Ishikawa (cell line): ENCODE results near the gene RHAG.

Experiments
- CEBPB ChIP-seq: IDR thresholded peaks from 2 replicates; pipeline ENCODE4 v1.6.1; 2012
- CREB1 ChIP-seq: IDR thresholded peaks from 2 replicates; pipeline ENCODE4 v1.6.1; 2012; ENCODE audit warnings: low read depth
- EGR1 ChIP-seq: IDR thresholded peaks from 2 replicates; pipeline ENCODE4 v1.6.1; 2012
- EP300 ChIP-seq: IDR thresholded peaks from 2 replicates; pipeline ENCODE4 v1.6.1; 2012; ENCODE audit warnings: borderline replicate concordance
- FOXM1 ChIP-seq: IDR thresholded peaks from 2 replicates; pipeline ENCODE4 v1.6.1; 2012; ENCODE audit warnings: low read depth, borderline replicate concordance
- NFIC ChIP-seq: IDR thresholded peaks from 2 replicates; pipeline ENCODE4 v1.6.1; 2012
- RAD21 ChIP-seq: IDR thresholded peaks from 2 replicates; pipeline ENCODE4 v1.6.1; 2012; ENCODE audit warnings: low read depth
- TAF1 ChIP-seq: IDR thresholded peaks from 2 replicates; pipeline ENCODE4 v1.6.1; 2012; ENCODE audit warnings: low read depth, mild to moderate bottlenecking
- TCF12 ChIP-seq: IDR thresholded peaks from 2 replicates; pipeline ENCODE4 v1.6.1; 2012; ENCODE audit warnings: low read depth
- TEAD4 ChIP-seq: IDR thresholded peaks from 2 replicates; pipeline ENCODE4 v1.6.1; 2012
- YY1 ChIP-seq: IDR thresholded peaks from 2 replicates; pipeline ENCODE4 v1.6.1; 2012; ENCODE audit warnings: low read depth
- ZBTB7A ChIP-seq: IDR thresholded peaks from 2 replicates; pipeline ENCODE4 v1.6.1; 2012; ENCODE audit warnings: low read depth
- TF ChIP-seq, protein P1 (sequence below): IDR thresholded peaks from 2 replicates; pipeline ENCODE4 v1.6.1; 2012
- TF ChIP-seq, protein P2 (sequence below): IDR thresholded peaks from 2 replicates; pipeline ENCODE4 v1.6.1; 2012
- TF ChIP-seq, protein P3 (sequence below): IDR thresholded peaks from 2 replicates; pipeline ENCODE4 v1.6.1; 2012; ENCODE audit warnings: low read depth, mild to moderate bottlenecking

Gene RHAG

DNA sequence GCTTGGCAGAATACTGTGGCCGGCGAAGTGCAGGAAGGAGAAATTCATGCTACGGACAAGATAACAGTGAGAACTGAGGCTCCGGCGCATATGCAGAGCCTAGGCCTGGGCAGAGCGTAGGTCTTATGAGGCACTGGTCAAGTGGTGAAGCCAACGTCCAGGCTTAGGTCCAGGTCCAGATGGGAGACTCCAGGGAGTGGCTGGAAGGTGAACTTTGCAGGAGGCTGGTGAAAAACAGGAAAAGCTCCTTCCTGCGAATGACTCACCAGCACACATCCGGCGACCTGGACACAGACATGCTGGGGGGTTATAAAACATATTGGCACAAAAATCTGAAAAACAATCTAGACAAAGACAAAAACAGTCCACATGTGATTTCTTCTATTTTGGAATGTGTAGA lies 70.8 kb downstream of the RHAG start:
- TF ChIP-seq TEAD4 (no peak), ZBTB7A (no peak), FOXM1 (no peak), RAD21 (no peak), TCF12 (no peak), CEBPB (no peak), NFIC (no peak), CREB1 (no peak), EP300 (no peak), TAF1 (no peak), EGR1 (no peak), YY1 (no peak)
- TF ChIP-seq, protein P1, sequence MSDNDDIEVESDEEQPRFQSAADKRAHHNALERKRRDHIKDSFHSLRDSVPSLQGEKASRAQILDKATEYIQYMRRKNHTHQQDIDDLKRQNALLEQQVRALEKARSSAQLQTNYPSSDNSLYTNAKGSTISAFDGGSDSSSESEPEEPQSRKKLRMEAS: no peak
- TF ChIP-seq, protein P2, sequence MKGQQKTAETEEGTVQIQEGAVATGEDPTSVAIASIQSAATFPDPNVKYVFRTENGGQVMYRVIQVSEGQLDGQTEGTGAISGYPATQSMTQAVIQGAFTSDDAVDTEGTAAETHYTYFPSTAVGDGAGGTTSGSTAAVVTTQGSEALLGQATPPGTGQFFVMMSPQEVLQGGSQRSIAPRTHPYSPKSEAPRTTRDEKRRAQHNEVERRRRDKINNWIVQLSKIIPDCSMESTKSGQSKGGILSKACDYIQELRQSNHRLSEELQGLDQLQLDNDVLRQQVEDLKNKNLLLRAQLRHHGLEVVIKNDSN: no peak

DNA sequence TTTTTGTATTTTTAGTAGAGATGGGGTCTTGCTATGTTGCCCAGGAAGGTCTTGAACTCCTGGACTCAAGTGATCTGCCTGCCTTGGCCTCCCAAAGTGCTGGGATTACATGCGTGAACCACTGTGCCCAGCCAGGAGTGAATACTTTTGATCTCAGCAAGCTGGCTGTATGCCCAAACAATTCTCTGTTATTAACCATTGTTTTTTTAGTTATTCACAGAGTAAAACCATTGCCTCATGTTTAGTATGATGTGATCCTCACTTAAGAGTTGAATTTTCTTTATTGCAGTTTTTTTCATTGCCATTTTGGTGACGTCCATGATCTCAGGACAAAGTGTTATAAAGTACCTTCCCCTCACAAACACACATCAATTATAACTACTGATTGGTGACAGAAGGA lies 71.4 kb downstream of the RHAG start:
- TF ChIP-seq, protein P1: no peak
- no peak for TF ChIP-seq NFIC
- no peak for TF ChIP-seq FOXM1
- no peak for TF ChIP-seq EP300
- no peak for TF ChIP-seq TCF12
- no peak for TF ChIP-seq RAD21
- TF ChIP-seq, protein P3, sequence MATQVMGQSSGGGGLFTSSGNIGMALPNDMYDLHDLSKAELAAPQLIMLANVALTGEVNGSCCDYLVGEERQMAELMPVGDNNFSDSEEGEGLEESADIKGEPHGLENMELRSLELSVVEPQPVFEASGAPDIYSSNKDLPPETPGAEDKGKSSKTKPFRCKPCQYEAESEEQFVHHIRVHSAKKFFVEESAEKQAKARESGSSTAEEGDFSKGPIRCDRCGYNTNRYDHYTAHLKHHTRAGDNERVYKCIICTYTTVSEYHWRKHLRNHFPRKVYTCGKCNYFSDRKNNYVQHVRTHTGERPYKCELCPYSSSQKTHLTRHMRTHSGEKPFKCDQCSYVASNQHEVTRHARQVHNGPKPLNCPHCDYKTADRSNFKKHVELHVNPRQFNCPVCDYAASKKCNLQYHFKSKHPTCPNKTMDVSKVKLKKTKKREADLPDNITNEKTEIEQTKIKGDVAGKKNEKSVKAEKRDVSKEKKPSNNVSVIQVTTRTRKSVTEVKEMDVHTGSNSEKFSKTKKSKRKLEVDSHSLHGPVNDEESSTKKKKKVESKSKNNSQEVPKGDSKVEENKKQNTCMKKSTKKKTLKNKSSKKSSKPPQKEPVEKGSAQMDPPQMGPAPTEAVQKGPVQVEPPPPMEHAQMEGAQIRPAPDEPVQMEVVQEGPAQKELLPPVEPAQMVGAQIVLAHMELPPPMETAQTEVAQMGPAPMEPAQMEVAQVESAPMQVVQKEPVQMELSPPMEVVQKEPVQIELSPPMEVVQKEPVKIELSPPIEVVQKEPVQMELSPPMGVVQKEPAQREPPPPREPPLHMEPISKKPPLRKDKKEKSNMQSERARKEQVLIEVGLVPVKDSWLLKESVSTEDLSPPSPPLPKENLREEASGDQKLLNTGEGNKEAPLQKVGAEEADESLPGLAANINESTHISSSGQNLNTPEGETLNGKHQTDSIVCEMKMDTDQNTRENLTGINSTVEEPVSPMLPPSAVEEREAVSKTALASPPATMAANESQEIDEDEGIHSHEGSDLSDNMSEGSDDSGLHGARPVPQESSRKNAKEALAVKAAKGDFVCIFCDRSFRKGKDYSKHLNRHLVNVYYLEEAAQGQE: no peak
- TF ChIP-seq, protein P2: no peak
- TF ChIP-seq TAF1: no peak
- no peak for TF ChIP-seq YY1
- TF ChIP-seq ZBTB7A: no peak
- TF ChIP-seq EGR1: no peak
- TF ChIP-seq TEAD4: no peak
- no peak for TF ChIP-seq CEBPB
- TF ChIP-seq CREB1: no peak

DNA sequence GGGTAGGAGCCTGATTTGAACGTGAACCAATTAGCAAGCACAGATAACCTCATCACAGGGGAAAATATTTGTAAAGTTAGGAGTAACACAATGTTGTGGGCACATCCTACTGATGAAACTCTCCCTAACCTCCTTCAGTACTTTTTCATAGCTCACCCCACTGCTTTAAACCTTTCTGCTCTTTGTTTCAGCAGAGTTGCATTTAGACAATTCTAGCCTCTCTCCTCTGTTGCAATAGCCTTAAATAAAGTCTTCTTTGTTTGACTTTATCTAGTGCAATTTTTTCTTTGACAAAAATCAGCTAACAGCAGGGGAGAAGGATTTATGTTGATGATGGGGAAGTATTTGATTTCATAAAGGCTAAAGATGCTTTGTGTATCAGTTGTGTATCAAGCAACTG lies 72.1 kb downstream of the RHAG start:
- TF ChIP-seq TEAD4 (no peak), EP300 (no peak), CREB1 (no peak)
- TF ChIP-seq, protein P1: no peak
- TF ChIP-seq, protein P3: no peak
- TF ChIP-seq, protein P2: no peak

DNA sequence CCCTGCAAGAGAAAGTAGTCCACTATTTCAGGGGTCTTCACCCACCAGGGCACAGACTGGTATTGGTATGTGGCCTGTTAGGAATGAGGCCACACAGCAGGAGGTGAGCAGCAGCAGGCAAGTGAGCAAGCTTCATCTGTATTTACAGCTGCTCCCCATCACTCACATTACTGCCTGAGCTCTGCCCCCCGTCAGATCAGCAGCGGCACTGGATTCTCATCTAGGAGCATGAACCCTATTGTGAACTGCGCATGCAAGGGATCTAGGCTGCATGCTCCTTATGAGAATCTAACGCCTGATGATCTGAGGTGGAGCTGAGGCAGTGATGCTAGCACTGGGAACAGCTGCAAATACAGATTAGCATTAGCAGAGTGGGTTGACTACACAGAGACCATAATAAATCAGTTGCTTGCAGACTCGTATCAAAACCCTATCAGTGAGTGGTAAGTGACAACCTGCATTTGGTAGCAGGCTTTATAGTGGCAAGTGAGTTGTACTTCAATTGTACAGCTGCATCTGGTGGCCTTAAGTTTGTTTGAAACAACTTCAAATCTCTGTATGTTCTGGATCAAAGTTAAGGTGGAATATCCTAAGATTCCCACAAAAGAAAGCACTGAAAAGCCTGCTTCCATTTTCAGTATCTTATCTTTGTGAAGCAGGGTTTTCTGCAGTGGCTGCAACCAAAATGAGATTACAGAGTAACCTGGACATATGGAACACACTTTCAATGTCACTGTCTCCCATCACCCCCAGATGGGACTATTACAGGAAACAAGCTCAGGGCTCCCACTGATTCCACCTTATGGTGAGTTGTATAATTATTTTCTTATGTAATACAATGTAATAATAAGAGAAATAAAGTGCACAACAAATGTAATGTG lies 73.4 kb downstream of the RHAG start:
- TF ChIP-seq YY1: no peak
- no peak for TF ChIP-seq CREB1
- TF ChIP-seq, protein P1: no peak
- no peak for TF ChIP-seq FOXM1
- TF ChIP-seq NFIC: no peak
- no peak for TF ChIP-seq EGR1
- no peak for TF ChIP-seq TAF1
- TF ChIP-seq, protein P3: no peak
